Measurements from ENCODE around the gene ERVW-1. TPM values are rescaled to one million over a fixed set of nuclear protein-coding genes. Genes with fewer than 3 reads are reported as not detected.
A peak's percentile ranks its signal among the peaks of the same experiment; 100 is the strongest.

The ERVW-1 gene
- total and polyA plus RNA-seq, 12 donors: 0.06 TPM; not detected in 11

DNA sequence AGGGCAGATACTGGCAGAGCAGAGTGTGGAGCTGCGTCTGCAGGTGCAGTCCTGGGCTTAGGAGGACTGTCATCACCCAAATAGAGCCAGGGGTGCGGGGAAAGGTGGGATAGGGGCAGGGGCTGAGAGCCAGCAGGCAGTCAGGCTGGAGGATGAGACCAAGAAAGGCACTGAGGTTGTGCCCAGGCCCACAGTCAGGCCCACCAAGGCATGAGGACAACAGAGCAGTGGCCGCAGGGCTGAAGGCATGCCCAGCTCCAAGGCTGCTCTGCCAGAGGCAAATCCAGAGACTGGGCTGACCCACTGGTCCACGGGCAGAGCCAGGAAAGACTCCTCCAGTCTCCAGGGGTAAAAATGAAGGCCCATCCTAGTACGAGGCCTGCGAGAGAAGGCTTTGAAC lies 54.8 kb downstream of the ERVW-1 start:
- Histone ChIP-seq H3K27me3 (no peaks in the 10 kb centered on the region), H3K4me3 (no peak overlapping the region), H3K4me1 (replicated peaks in 1 of 2) (no peaks in the 10 kb centered on the region), H3K36me3 (replicated peaks in 1 of 2) (no peaks in the 10 kb centered on the region), H3K27ac (no peak overlapping the region), H3K9me3 (replicated peaks in 1 of 3) (no peaks in the 10 kb centered on the region)
- DNase-seq: no peak
- TF ChIP-seq POLR2A (IDR thresholded peaks at IDR 0.05): no peak
- TF ChIP-seq, protein P1, sequence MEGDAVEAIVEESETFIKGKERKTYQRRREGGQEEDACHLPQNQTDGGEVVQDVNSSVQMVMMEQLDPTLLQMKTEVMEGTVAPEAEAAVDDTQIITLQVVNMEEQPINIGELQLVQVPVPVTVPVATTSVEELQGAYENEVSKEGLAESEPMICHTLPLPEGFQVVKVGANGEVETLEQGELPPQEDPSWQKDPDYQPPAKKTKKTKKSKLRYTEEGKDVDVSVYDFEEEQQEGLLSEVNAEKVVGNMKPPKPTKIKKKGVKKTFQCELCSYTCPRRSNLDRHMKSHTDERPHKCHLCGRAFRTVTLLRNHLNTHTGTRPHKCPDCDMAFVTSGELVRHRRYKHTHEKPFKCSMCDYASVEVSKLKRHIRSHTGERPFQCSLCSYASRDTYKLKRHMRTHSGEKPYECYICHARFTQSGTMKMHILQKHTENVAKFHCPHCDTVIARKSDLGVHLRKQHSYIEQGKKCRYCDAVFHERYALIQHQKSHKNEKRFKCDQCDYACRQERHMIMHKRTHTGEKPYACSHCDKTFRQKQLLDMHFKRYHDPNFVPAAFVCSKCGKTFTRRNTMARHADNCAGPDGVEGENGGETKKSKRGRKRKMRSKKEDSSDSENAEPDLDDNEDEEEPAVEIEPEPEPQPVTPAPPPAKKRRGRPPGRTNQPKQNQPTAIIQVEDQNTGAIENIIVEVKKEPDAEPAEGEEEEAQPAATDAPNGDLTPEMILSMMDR (IDR thresholded peaks at IDR 0.05): no peak
- 92 to 96% (median 93%) methylated on average over 5 to 6 of the region's 6 CpGs for WGBS, 4 donors
- intact Hi-C loops (cut with DNase I): no loop called here

DNA sequence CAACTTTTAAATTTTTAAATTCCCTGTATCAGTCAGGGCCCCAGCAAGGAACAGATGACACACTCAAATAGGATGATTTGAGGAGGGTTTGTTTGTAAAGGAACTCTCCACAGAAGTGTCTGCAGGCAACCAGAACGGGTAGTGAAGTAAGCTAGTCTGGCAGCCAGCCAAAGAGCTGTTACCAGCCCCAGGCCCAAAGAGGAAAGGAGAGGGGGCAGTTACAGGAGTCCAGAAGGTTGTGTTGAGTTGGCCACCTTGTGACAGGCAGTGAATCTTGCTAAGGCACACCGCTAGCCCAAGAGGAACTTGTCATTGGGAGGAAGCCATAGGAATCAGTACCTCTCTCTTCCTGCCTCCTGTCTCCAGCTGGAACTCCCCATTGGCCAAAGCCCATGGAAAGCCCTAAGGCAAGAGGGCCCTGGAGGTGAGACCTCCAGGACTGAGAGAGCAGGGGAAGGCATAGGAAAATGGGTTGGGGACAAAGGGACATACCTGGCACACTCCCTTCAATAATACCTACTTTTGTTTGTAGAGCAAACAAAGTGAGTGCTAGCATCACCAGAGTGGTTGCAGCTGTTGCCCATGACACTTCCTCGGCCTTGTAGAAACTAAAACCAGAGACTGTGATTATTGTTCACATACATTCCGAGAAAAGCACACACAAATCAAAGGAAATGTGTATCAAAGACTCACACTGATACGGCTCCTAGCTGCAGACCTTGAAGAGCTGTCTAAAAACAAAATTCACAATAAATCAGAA lies 55.9 kb downstream of the ERVW-1 start:
- TF ChIP-seq POLR2A (IDR thresholded peaks at IDR 0.05): no peak
- TF ChIP-seq, protein P1 (IDR thresholded peaks at IDR 0.05): no peak
- no peaks in the 10 kb centered on the region for H3K9me3 ChIP-seq (replicated peaks in 1 of 3)
- WGBS, 4 donors: 36 to 52% (median 45%) methylated on average over 4 to 5 of the region's 5 CpGs
- no peaks in the 10 kb centered on the region for H3K27me3 ChIP-seq
- no peaks in the 10 kb centered on the region for H3K4me1 ChIP-seq (replicated peaks in 1 of 2)
- intact Hi-C loops (cut with DNase I): no loop called here
- no peaks in the 10 kb centered on the region for H3K36me3 ChIP-seq (replicated peaks in 1 of 2)
- no peak overlapping the region for H3K27ac ChIP-seq
- DNase-seq: peak in 1 of 7 donors; percentile 12
- H3K4me3 ChIP-seq: no peak overlapping the region

Other genes with a start within 250 kb of the ERVW-1 start
- 100 to 1,000 TPM in 1 of 9 donors, 10 to 100 TPM in 8; 25.5 to 119 (median 45.1) TPM for gene KRIT1, start 232.0 kb downstream of the ERVW-1 start, total RNA-seq
- gene KRIT1, start 232.0 kb downstream of the ERVW-1 start, polyA plus RNA-seq: 10 to 100 TPM; 25.2 to 37.5 (median 37.4) TPM
- 10 to 100 TPM; 27.7 to 57.0 (median 43.2) TPM for gene ANKIB1, start 232.0 kb downstream of the ERVW-1 start, total RNA-seq
- gene ANKIB1, start 232.0 kb downstream of the ERVW-1 start, polyA plus RNA-seq: 10 to 100 TPM; 10.3 to 45.7 (median 15.6) TPM
- gene GATAD1, start 30.5 kb downstream of the ERVW-1 start, total RNA-seq: 10 to 100 TPM; 25.0 to 88.0 (median 35.3) TPM
- 10 to 100 TPM; 30.1 to 41.5 (median 33.9) TPM for gene GATAD1, start 30.5 kb downstream of the ERVW-1 start, polyA plus RNA-seq
- gene PEX1, start 50.6 kb upstream of the ERVW-1 start, total RNA-seq: 10 to 100 TPM in 8 of 9 donors, 1 to 10 TPM in 1; 8.8 to 33.2 (median 16.5) TPM
- 10 to 100 TPM in 2 of 3 donors, 1 to 10 TPM in 1; 7.4 to 21.3 (median 12.6) TPM for gene PEX1, start 50.6 kb upstream of the ERVW-1 start, polyA plus RNA-seq
- gene RBM48, start 50.8 kb upstream of the ERVW-1 start, total RNA-seq: 10 to 100 TPM in 6 of 9 donors, 1 to 10 TPM in 3; 4.4 to 29.0 (median 11.4) TPM
- gene RBM48, start 50.8 kb upstream of the ERVW-1 start, polyA plus RNA-seq: 10 to 100 TPM in 1 of 3 donors, 1 to 10 TPM in 2; 6.3 to 18.0 (median 8.5) TPM
- gene FAM133B, start 112.4 kb upstream of the ERVW-1 start, total RNA-seq: 10 to 100 TPM in 8 of 9 donors, 1 to 10 TPM in 1; 8.7 to 37.8 (median 17.7) TPM
- 10 to 100 TPM; 25.8 to 40.1 (median 29.9) TPM for gene FAM133B, start 112.4 kb upstream of the ERVW-1 start, polyA plus RNA-seq